ENCODE measurements around the gene SETD2.

Gene SETD2

DNA sequence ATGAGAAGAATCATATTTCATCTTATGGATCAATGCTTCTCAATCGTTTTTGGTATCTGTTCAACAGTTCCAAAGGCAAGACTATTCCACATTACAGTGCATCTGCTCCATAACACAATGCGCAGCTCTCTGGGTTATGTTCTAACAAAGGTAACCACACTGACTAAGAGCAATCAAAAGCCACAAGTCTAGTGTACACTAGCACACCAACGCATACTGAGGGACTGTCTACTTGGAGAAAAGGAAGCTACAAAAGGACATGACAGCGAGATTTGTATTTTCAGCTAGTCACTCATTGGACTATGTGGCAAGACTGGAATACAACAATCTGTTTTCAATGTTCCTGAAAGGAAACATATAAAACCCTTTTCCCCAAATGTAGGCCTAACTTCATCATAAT is 35.8 kb downstream of the SETD2 start:
- H3K9ac ChIP-seq (ENCODE audit: low read length) = no peak overlapping the region
- no peaks in the 10 kb centered on the region for H3K4me1 ChIP-seq (ENCODE audit: insufficient read depth, low read length, severe bottlenecking)
- no peak overlapping the region for H3K4me3 ChIP-seq (ENCODE audit: low read depth, low read length, poor library complexity, severe bottlenecking)
- TF ChIP-seq, protein P1, sequence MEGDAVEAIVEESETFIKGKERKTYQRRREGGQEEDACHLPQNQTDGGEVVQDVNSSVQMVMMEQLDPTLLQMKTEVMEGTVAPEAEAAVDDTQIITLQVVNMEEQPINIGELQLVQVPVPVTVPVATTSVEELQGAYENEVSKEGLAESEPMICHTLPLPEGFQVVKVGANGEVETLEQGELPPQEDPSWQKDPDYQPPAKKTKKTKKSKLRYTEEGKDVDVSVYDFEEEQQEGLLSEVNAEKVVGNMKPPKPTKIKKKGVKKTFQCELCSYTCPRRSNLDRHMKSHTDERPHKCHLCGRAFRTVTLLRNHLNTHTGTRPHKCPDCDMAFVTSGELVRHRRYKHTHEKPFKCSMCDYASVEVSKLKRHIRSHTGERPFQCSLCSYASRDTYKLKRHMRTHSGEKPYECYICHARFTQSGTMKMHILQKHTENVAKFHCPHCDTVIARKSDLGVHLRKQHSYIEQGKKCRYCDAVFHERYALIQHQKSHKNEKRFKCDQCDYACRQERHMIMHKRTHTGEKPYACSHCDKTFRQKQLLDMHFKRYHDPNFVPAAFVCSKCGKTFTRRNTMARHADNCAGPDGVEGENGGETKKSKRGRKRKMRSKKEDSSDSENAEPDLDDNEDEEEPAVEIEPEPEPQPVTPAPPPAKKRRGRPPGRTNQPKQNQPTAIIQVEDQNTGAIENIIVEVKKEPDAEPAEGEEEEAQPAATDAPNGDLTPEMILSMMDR (IDR thresholded peaks at IDR 0.05; ENCODE audit: low read length) = no peak
- TF ChIP-seq EZH2 (IDR thresholded peaks at IDR 0.05; ENCODE audit: borderline replicate concordance, low read length) = no peak
- H3K27me3 ChIP-seq (ENCODE audit: insufficient read depth, low read length) = no peaks in the 10 kb centered on the region
- peaks cover 53% of the 10 kb centered on the region for H3K36me3 ChIP-seq (ENCODE audit: insufficient read depth, low read length)
- peaks cover 4% of the 10 kb centered on the region; the same call in 1 of the 2 replicates for H3K9me3 ChIP-seq (ENCODE audit: low read length)
- no peak overlapping the region for H3K27ac ChIP-seq (ENCODE audit: low read depth, low read length, poor library complexity, severe bottlenecking)
- peaks cover 67% of the 10 kb centered on the region for H3K79me2 ChIP-seq (ENCODE audit: insufficient read depth, low read length)
- no peaks in the 10 kb centered on the region for H3K9me2 ChIP-seq (ENCODE audit: low read depth, low read length)
- H3F3A ChIP-seq (ENCODE audit: insufficient read depth, low read length) = no peaks in the 10 kb centered on the region
- no peak overlapping the region for H2AFZ ChIP-seq (ENCODE audit: low read length)
- no peak overlapping the region for H3K4me2 ChIP-seq (ENCODE audit: low read length)
- H4K20me1 ChIP-seq (ENCODE audit: insufficient read depth, low read length) = no peaks in the 10 kb centered on the region; the same call in 1 of the 2 replicates

DNA sequence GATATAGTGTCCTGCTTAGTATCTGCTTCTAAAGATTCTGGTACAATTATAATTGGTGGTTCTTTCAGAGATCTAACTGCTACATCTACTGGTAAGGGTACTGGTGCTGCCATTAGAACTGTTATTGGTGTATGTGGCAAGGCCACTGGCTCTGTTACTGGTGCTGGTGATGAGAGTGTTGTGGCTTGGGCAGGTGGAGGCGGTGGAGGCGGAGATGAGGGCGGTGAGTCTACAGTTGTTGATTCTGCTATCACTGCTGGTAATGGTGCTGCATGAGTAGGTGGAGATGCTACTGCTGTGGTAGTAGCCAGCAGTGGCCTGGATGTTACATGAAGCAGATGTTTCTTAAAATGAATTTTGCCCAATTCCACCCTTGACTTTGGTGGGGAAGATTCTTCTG is 40.1 kb downstream of the SETD2 start:
- Histone ChIP-seq H3K9ac (ENCODE audit: low read length) (no peak overlapping the region), H3K79me2 (ENCODE audit: insufficient read depth, low read length) (peaks cover 26% of the 10 kb centered on the region), H3K4me3 (ENCODE audit: low read depth, low read length, poor library complexity, severe bottlenecking) (no peak overlapping the region), H3K9me2 (ENCODE audit: low read depth, low read length) (no peaks in the 10 kb centered on the region), H3K36me3 (ENCODE audit: insufficient read depth, low read length) (peaks cover 90% of the 10 kb centered on the region), H3K4me2 (ENCODE audit: low read length) (no peak overlapping the region), H3K27me3 (ENCODE audit: insufficient read depth, low read length) (no peaks in the 10 kb centered on the region), H3K9me3 (ENCODE audit: low read length) (peaks cover 11% of the 10 kb centered on the region), H2AFZ (ENCODE audit: low read length) (no peak overlapping the region), H3F3A (ENCODE audit: insufficient read depth, low read length) (no peaks in the 10 kb centered on the region), H3K4me1 (ENCODE audit: insufficient read depth, low read length, severe bottlenecking) (no peaks in the 10 kb centered on the region), H4K20me1 (ENCODE audit: insufficient read depth, low read length) (no peaks in the 10 kb centered on the region), H3K27ac (ENCODE audit: low read depth, low read length, poor library complexity, severe bottlenecking) (no peak overlapping the region)
- no peak for TF ChIP-seq EZH2 (IDR thresholded peaks at IDR 0.05; ENCODE audit: borderline replicate concordance, low read length)
- TF ChIP-seq, protein P1 (IDR thresholded peaks at IDR 0.05; ENCODE audit: low read length) = no peak

- peaks cover 8% of the 10 kb centered on the region for H3K9me3 ChIP-seq (ENCODE audit: low read length)
- H4K20me1 ChIP-seq (ENCODE audit: insufficient read depth, low read length) = no peaks in the 10 kb centered on the region
- no peaks in the 10 kb centered on the region for H3K9me2 ChIP-seq (ENCODE audit: low read depth, low read length)
- peaks cover 4% of the 10 kb centered on the region for H3K79me2 ChIP-seq (ENCODE audit: insufficient read depth, low read length)
- TF ChIP-seq, protein P1 (IDR thresholded peaks at IDR 0.05; ENCODE audit: low read length) = no peak
- no peak for TF ChIP-seq EZH2 (IDR thresholded peaks at IDR 0.05; ENCODE audit: borderline replicate concordance, low read length)
- H3K4me3 ChIP-seq (ENCODE audit: low read depth, low read length, poor library complexity, severe bottlenecking) = no peak overlapping the region
- H3K36me3 ChIP-seq (ENCODE audit: insufficient read depth, low read length) = peaks cover 92% of the 10 kb centered on the region
- H3K27me3 ChIP-seq (ENCODE audit: insufficient read depth, low read length) = no peaks in the 10 kb centered on the region
- no peak overlapping the region for H3K9ac ChIP-seq (ENCODE audit: low read length)
- H3F3A ChIP-seq (ENCODE audit: insufficient read depth, low read length) = no peaks in the 10 kb centered on the region
- no peak overlapping the region for H2AFZ ChIP-seq (ENCODE audit: low read length)
- no peak overlapping the region for H3K27ac ChIP-seq (ENCODE audit: low read depth, low read length, poor library complexity, severe bottlenecking)
- no peak overlapping the region for H3K4me2 ChIP-seq (ENCODE audit: low read length)
- H3K4me1 ChIP-seq (ENCODE audit: insufficient read depth, low read length, severe bottlenecking) = no peaks in the 10 kb centered on the region
Observed at GRCh38 chr3:47121409-47121808, 42.5 kb downstream of the SETD2 start.

All from OCI-LY1 (cell line).